SK-N-SH treated with all-trans-retinoic acid at 6 μM for 48 hours (cell line): ENCODE data around the gene TUBGCP3.

Experiments
- ARNTL ChIP-seq: fragments of 450-650 bp; formaldehyde crosslinking; IDR thresholded peaks from 2 replicates; pipeline ENCODE4 v1.5.0; 2020; ENCODE audit warnings: low read depth, mild to moderate bottlenecking, moderate library complexity, borderline replicate concordance
- CSDC2 ChIP-seq: fragments of 250-450 bp; sonication (Bioruptor Pico); IDR thresholded peaks from 2 replicates; pipeline ENCODE4 v1.5.0; 2020; ENCODE audit warnings: mild to moderate bottlenecking, moderate library complexity
- GLIS3 ChIP-seq: fragments of 250-450 bp; sonication (Bioruptor Pico); IDR thresholded peaks from 2 replicates; pipeline ENCODE4 v1.5.0; 2020; ENCODE audit warnings: mild to moderate bottlenecking, moderate library complexity
- RARB ChIP-seq: fragments of 250-450 bp; sonication (Bioruptor Pico); IDR thresholded peaks from 2 replicates; pipeline ENCODE4 v1.8.0; 2021; ENCODE audit warnings: mild to moderate bottlenecking, moderate library complexity
- ZFP3 ChIP-seq: fragments of 250-450 bp; sonication (Bioruptor Pico); IDR thresholded peaks from 2 replicates; pipeline ENCODE4 v1.5.0; 2020; ENCODE audit warnings: mild to moderate bottlenecking, moderate library complexity
- ZFP30 ChIP-seq: fragments of 450-650 bp; formaldehyde crosslinking; IDR thresholded peaks from 2 replicates; pipeline ENCODE4 v1.5.0; 2022; ENCODE audit warnings: mild to moderate bottlenecking, moderate library complexity
- ZNF70 ChIP-seq: fragments of 450-650 bp; formaldehyde crosslinking; IDR thresholded peaks from 2 replicates; pipeline ENCODE4 v1.5.0; 2020; ENCODE audit warnings: mild to moderate bottlenecking, moderate library complexity
- TF ChIP-seq, protein P1 (sequence below): fragments of 250-450 bp; sonication (Bioruptor Pico); IDR thresholded peaks from 2 replicates; pipeline ENCODE4 v1.8.0; 2020; ENCODE audit warnings: mild to moderate bottlenecking, moderate library complexity, borderline replicate concordance
- TF ChIP-seq, protein P2 (sequence below): fragments of 250-450 bp; sonication (Bioruptor Pico); IDR thresholded peaks from 2 replicates; pipeline ENCODE4 v1.5.1; 2021; ENCODE audit warnings: mild to moderate bottlenecking, moderate library complexity
- TF ChIP-seq, protein P3 (sequence below): fragments of 250-450 bp; sonication (Bioruptor Pico); IDR thresholded peaks from 2 replicates; pipeline ENCODE4 v1.5.1; 2020; ENCODE audit warnings: low read depth, mild to moderate bottlenecking, moderate library complexity

DNA sequence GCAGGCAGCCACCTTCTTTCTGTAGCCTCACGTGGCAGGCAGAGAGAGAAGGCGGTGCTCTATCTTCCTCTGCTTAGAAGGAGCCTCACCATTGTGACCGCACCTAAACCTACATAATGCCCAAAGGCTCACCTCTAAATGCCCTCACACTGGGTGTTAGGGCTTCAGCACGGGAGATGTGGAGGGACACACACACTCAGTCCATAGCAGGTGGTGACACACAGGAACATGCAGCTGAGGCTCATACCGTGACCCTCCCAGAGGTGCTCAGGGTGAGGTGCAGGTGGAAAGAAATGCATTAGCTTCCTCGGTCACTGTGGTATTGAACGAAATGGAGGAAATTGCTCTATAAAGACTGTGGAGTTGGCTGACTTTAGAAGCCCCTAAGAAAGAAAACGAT, 37.7 kb upstream of the TUBGCP3 start:
- TF ChIP-seq ZFP30 (CRISPR knock-in tag) (no peak), CSDC2 (CRISPR knock-in tag) (no peak), RARB (no peak), ZFP3 (CRISPR knock-in tag) (no peak), ARNTL (CRISPR knock-in tag) (no peak), GLIS3 (CRISPR knock-in tag) (no peak), ZNF70 (CRISPR knock-in tag) (no peak)
- TF ChIP-seq, protein P1, sequence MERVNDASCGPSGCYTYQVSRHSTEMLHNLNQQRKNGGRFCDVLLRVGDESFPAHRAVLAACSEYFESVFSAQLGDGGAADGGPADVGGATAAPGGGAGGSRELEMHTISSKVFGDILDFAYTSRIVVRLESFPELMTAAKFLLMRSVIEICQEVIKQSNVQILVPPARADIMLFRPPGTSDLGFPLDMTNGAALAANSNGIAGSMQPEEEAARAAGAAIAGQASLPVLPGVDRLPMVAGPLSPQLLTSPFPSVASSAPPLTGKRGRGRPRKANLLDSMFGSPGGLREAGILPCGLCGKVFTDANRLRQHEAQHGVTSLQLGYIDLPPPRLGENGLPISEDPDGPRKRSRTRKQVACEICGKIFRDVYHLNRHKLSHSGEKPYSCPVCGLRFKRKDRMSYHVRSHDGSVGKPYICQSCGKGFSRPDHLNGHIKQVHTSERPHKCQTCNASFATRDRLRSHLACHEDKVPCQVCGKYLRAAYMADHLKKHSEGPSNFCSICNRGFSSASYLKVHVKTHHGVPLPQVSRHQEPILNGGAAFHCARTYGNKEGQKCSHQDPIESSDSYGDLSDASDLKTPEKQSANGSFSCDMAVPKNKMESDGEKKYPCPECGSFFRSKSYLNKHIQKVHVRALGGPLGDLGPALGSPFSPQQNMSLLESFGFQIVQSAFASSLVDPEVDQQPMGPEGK (CRISPR knock-in tag): no peak
- TF ChIP-seq, protein P2, sequence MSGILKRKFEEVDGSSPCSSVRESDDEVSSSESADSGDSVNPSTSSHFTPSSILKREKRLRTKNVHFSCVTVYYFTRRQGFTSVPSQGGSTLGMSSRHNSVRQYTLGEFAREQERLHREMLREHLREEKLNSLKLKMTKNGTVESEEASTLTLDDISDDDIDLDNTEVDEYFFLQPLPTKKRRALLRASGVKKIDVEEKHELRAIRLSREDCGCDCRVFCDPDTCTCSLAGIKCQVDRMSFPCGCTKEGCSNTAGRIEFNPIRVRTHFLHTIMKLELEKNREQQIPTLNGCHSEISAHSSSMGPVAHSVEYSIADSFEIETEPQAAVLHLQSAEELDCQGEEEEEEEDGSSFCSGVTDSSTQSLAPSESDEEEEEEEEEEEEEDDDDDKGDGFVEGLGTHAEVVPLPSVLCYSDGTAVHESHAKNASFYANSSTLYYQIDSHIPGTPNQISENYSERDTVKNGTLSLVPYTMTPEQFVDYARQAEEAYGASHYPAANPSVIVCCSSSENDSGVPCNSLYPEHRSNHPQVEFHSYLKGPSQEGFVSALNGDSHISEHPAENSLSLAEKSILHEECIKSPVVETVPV: no peak
- TF ChIP-seq, protein P3, sequence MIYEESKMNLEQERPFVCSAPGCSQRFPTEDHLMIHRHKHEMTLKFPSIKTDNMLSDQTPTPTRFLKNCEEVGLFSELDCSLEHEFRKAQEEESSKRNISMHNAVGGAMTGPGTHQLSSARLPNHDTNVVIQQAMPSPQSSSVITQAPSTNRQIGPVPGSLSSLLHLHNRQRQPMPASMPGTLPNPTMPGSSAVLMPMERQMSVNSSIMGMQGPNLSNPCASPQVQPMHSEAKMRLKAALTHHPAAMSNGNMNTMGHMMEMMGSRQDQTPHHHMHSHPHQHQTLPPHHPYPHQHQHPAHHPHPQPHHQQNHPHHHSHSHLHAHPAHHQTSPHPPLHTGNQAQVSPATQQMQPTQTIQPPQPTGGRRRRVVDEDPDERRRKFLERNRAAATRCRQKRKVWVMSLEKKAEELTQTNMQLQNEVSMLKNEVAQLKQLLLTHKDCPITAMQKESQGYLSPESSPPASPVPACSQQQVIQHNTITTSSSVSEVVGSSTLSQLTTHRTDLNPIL (CRISPR knock-in tag): no peak
